Stimulated activated CD8-positive, alpha-beta memory T cell treated with anti-CD3 and anti-CD28 coated beads, Interleukin-12 subunit alpha, Interleukin-12 subunit beta, amount 100 ng/mL, for 4 hours (primary cell): ENCODE measurements around the gene NPAS2.
A peak's percentile ranks its signal among the peaks of the same experiment; 100 is the strongest.

ENCODE experiments used
- DNase-seq: peaks from one replicate; pipeline ENCODE4 v3.0.0-alpha.2; 2020; ENCODE audit warnings: low read depth

NPAS2 gene

DNA sequence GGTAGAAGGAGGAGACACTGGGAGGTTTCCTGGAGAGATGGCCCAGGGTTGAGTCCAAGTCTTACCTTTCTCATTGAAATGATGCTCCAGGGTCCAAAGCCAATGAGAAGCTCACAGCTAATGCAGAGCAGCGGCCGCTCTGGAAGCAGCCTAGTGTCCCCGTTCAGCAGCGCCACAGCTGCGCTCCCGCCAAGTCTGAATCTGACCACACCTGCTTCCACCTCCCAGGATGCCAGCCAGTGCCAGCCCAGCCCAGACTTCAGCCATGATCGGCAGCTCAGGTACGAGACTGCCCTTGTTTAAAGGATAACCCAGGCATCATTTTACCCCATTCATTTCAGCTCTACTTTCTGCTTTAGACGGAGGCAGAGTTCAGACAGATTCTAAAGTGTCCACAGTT lies 170.2 kb downstream of the NPAS2 start:
- DNase-seq, result no peak

DNA sequence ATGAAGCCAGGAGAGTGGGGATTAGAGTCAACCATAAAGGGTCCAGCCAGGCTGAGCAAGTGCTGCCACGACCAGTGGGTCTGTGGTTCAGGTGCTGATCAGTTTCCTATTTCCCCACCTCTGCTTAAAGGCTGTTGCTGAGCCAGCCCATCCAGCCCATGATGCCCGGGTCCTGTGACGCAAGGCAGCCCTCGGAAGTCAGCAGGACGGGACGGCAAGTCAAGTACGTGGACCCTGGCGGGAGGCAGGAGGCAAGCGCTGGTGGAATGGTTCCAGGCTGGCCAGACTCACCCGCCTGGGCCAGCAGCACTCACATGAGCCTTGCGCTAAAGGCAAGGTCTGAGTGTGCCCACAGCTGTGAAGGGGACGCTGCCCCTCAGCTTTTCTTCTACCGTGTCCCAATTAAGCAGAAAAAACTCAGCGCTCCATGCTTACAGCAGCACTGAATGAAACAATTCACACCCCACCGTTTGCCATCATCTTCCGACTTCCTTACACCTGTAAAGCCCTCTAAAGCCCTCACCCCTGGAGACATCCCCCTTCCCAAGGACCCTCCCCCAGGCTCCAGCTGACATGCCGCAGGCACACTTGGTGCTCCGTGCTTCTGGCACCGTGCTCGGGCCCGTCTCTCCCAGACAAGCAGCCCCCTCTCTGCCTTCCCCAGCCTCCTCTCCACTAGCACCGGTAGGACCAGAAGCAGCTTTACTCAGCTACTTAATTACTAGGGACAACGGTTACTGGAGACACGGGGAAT lies 170.9 kb downstream of the NPAS2 start:
- DNase-seq, result no peak

- no peak for DNase-seq
Measured at GRCh38 chr2:100991404-100991773, 171.4 kb downstream of the NPAS2 start.

DNA sequence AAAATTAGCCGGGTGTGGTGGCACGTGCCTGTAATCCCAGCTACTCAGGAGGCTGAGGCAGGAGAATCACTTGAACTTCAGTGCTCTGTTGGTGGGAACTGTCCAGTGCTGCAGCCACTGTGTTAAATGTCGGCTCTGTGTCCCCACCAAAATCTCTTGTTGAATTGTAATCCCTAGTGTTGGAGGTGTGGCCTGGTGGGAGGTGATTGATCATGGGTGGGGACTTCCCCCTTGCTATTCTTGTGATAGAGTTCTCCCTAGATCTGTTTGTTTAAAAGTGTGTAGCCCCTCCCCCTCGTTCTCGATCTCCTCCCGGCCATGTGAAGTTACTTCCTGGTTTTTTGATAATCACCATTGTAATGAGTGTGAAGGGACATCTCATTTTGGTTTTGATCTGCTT lies 172.3 kb downstream of the NPAS2 start:
- DNase-seq, result no peak

GRCh38 chr2:100993294-100993693 lies 173.4 kb downstream of the NPAS2 start:
- DNase-seq, result no peak

DNA sequence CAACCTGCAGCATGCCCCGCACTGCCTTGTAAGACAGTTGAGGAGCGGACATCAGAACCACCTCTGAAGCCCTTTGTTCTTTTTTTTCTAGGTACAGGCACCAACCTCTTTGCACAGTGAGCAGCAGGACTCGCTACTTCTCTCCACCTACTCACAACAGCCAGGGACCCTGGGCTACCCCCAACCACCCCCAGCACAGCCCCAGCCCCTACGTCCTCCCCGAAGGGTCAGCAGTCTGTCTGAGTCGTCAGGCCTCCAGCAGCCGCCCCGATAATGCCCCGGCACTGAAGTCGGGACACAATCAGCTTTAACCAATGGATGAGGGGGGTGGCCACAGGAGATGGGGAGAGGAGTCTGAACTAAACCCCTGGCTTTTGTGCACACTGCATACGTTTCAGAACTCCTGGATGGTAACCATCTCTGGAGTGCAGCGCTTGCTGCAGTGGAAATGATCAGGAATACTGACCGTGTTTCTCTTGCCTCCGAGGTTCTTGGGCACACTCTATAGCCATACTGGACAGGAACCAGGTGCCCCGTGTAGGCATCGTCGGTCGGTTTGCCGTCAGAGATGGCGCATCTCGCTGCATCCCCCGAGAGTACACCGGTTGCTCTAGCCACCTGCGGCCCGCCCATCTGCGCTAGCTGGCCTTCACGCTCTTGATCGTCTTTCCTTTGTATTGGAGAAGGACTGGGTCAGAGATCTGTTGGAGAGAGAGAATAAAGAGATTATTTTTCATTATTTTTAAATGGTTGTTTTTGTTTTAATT lies 175.6 kb downstream of the NPAS2 start:
- no peak for DNase-seq

DNA sequence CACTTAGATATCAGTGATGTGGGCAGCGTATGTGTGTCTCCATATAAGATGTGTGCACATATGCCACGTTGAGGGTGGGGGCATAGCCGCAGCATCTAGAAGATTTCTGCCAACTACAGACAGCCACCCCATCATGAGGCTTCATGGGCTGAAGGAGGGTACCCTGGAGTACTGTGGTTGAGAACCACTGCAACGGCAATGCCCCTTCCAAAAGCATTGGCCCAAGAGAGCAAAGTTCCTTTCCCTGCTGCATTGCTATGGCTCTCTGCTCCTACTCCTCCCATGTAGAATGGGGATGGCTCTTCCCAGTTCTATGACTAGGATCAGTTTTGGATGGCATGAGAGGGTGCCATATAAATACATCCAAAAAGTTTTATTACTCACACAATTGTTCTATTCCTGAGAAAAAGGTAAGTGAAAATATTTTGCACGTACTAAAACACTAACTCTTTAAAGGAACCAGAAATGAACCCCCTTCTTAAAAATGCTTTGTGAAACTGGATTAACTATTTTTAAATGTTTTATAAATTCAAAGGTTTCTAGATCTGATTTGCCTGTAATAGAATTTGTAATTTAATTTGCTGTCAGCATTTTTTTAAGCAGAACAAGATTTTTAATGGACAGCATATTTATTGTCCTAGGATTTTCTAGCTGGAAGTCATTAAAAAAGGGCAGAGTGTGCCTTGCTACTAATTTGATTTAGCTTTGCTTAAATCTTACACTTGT lies 177.7 kb downstream of the NPAS2 start:
- no peak for DNase-seq

- DNase-seq, result no peak
Measured at GRCh38 chr2:100998235-100998573, 178.3 kb downstream of the NPAS2 start.

DNA sequence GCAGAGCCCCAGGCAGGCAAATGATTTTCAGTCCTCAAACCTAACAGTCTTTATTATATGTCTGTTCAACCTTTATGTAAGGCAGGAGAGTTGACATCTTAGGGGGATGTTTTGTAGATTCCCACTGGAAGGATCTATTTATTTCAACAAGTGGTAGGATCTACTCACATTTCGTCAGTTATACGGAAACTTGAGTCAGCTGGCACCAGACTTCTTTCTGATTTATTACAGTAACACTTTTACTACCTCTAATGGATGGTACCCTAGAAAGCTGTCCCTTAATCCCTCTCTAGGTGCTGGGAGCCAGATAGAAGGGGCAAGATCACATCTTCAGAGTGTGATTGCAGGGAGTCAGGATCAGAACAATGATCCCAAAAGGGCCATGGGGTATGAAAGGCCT lies 180.1 kb downstream of the NPAS2 start:
- DNase-seq, result no peak

GRCh38 chr2:101001691-101002561 lies 182.0 kb downstream of the NPAS2 start, which contains the start of gene RPL31:
TSS of gene RPL31 (plus strand) at chr2:101002289. CDS start at chr2:101002702, 413 bp downstream.
- peak; percentile 89 for DNase-seq

GRCh38 chr2:101002562-101003277 lies 182.8 kb downstream of the NPAS2 start:
- no peak for DNase-seq

GRCh38 chr2:101003278-101003775 lies 183.4 kb downstream of the NPAS2 start:
- DNase-seq, result no peak

- no peak for DNase-seq
Measured at GRCh38 chr2:101004620-101005325, 184.8 kb downstream of the NPAS2 start.

DNA sequence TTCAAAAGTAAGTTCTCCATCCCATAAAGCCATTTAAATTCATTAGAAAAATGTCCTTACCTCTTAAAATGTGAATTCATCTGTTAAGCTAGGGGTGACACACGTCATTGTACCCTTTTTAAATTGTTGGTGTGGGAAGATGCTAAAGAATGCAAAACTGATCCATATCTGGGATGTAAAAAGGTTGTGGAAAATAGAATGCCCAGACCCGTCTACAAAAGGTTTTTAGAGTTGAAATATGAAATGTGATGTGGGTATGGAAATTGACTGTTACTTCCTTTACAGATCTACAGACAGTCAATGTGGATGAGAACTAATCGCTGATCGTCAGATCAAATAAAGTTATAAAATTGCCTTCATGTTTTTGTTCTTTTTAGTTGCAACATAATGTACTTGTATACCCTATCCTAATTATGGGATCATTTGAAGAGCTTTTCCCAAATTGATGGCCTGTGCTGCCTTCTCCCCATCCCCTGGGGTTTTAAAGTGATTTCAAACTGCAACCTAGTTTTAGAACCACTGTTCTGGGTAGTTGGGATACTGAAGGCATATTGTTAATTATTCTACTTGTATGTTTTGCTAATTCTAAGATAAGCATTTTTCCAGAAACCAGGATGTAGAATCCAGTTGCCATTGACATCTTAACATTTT lies 186.3 kb downstream of the NPAS2 start:
- DNase-seq, result no peak

DNA sequence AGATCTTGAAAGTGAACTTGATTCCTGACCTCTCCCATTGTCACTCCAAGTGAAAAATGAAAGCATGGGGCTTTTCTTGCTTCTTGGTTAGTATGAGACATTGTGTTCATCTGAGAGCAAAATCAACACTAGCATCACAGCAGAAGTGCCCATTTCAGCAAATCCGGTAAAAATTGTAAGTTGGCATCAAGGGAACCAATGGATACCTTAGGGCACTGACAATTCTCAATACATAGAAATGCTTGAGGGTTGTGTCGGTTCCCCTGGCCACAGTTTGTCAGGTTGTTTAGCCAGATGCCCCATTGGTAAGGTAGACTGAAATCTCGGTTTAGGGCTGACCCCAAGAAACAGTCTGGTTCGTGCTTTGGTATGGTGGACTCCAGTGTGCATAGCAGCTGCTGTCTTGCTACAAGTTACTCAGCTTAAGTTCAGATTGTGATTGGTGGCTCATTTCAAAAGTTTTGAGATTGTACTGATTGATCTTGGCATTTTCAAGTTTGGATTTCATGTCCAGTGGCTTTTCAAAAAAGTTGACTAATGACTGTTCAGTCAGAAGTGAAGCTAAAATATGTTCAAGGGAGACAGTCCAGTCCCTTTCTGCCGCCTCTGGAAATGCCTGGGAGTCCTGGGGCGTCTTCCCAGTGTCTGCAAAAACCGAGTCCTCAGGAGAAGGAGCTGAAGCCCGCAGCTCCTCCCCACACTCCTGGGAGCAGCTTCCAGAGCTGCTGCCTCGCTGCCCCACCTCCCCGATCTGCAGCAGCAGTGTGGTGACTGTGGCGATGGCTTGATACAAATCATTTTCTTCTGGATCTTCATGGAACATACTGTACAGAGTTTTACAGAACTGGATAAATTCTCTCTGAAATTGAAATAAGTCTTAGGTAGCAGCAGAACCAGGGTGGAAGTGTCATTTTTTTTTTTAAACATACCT lies 187.7 kb downstream of the NPAS2 start:
- DNase-seq, result no peak

DNA sequence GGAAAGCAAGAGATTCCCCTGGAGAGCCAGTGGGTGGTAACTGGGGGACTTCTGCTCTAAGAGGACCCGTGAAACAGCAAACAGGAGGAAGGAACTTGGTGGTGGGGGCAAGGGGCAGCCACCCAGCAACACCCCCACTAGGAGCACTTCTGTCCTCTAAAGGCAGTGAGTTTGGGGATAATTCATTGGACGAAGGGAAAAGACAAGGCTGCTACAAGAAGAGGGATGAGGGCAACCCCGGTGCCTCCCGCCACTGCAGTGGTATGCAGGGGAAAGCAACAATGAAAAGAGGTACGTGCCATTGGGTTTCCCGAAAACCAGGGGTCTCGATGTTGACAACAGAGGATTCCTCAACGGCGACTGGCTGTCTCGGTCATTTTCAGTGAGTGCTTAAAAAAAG lies 191.2 kb downstream of the NPAS2 start:
- DNase-seq, result no peak

DNA sequence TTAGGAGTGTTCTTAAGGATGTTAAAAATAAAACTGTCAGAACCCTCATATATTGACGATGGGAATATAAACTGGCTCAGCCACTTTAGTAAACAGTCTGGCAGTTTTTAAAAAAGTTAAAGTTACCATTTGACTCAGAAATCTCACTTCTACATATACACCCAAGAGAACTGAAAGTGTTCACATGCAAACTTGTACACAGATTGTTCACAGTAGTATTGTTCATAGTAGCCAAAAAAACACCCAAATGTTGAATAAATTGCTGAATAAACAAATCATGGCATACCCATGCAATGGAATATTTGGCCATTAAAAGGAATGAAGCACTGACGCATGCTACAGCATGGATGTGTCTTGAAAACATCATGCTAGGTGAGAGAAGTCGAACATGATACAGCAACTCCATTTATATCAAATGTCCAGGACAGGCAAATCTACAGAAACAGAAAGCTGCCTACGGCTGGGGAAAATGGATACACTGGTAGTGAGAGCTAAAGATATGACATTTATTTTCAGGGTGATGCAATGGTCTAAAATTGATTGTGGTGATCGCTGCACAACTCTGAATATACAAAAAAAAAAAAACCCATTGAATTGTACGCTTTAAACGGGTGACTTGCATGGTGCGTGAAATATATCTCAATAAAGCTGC lies 192.2 kb downstream of the NPAS2 start:
- no peak for DNase-seq

DNA sequence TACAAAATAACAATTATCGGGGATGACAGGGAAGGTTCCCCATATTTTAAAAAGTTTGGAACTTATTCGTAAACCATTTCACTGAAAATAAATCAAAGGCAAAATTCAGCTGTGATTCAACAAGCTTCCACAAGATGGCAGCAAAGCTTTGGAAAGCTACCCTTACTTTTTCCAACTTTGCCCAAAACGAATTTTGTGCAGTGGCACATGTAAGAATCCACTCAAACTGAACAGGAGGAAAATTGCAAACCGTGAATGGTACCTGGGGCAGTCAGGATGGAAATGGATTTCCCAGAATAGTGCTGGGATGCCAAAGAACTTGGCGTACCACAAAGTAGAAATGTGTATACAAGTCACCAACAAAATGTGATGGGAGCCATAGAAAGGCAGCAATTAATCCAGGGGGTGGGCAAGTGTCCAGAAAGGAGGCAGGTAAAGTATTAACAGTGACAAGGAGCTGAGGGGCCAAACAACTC lies 192.8 kb downstream of the NPAS2 start:
- no peak for DNase-seq
